H1 (cell line): ENCODE data around the gene PDE9A. TPM values are rescaled to one million over a fixed set of nuclear protein-coding genes. Genes with fewer than 3 reads are reported as not detected.

ENCODE experiments used
- CTCF ChIA-PET: fragments of 300-600 bp; sonication (Branson Sonifier 250); formaldehyde crosslinking; loops from one replicate; lab custom pipeline; 2021; ENCODE audit not compliant: partially characterized antibody; lab: Charles Lee
- POLR2A ChIA-PET: fragments of 300-600 bp; sonication (Branson Sonifier 250); formaldehyde crosslinking; loops from one replicate; lab custom pipeline; 2021; ENCODE audit warnings: inconsistent platforms; ENCODE audit not compliant: partially characterized antibody; lab: Charles Lee
- DNase-seq, 2 experiments: peaks; one replicate each; pipeline versions ENCODE4 v3.0.0 to v3.0.0-alpha.2; 2010 to 2022; ENCODE audit warnings: low spot score in 2 of 2, low read depth in 1 of 2, mixed read lengths in 1 of 2
- FAIRE-seq: peaks from 2 replicates; lab custom pipeline; 2011; peaks lifted over from hg19 to GRCh38; lab: Jason Lieb, UNC
- H2AFZ ChIP-seq: 2 replicates; pipeline ENCODE4 v1.8.1; 2012; ENCODE audit warnings: low read length, inconsistent platforms
- H2AK5ac ChIP-seq: 2 replicates; pipeline ENCODE4 v1.6.1; 2013; ENCODE audit warnings: low read depth, low read length
- H2BK120ac ChIP-seq: replicated peaks from 2 replicates; pipeline ENCODE3; 2013; ENCODE audit warnings: low read depth, low read length, inconsistent platforms
- H2BK12ac ChIP-seq: 2 replicates; pipeline ENCODE4 v1.6.1; 2013; ENCODE audit warnings: low read depth, low read length
- H2BK15ac ChIP-seq: 2 replicates; pipeline ENCODE4 v1.6.1; 2013; ENCODE audit warnings: low read length
- H2BK20ac ChIP-seq: 2 replicates; pipeline ENCODE4 v1.6.1; 2013; ENCODE audit warnings: low read length
- H2BK5ac ChIP-seq: 2 replicates; pipeline ENCODE4 v1.6.1; 2013; ENCODE audit warnings: low read depth, low read length
- H3K14ac ChIP-seq: 2 replicates; pipeline ENCODE4 v1.6.1; 2013; ENCODE audit warnings: inconsistent platforms; ENCODE audit not compliant: insufficient read length
- H3K18ac ChIP-seq: 2 replicates; pipeline ENCODE4 v1.6.1; 2013; ENCODE audit warnings: low read length; ENCODE audit errors: extremely low read depth
- H3K23ac ChIP-seq: 2 replicates; pipeline ENCODE4 v1.6.1; 2013; ENCODE audit warnings: inconsistent platforms; ENCODE audit not compliant: insufficient read length
- H3K23me2 ChIP-seq: 2 replicates; pipeline ENCODE4 v1.6.1; 2013; ENCODE audit warnings: low read depth, low read length
- H3K27ac ChIP-seq: 2 replicates; pipeline ENCODE4 v1.6.1; 2011; ENCODE audit warnings: low read depth, low read length, inconsistent platforms
- H3K27me3 ChIP-seq, 4 experiments: replicated peaks in 1 of 4; 1 replicate in 1 of 4; 2 replicates in 3 of 4; pipeline versions ENCODE4 v1.6.1 to v1.8.1; 2011 to 2013; ENCODE audit warnings: low read length in 3 of 4, mild to moderate bottlenecking in 3 of 4, inconsistent platforms in 2 of 4, mixed read lengths in 2 of 4, moderate library complexity in 1 of 4; ENCODE audit not compliant: control insufficient read depth in 3 of 4, insufficient read depth in 3 of 4; ENCODE audit errors: extremely low read depth in 1 of 4
- H3K36me3 ChIP-seq, 4 experiments: 2 replicates each; pipeline versions ENCODE4 v1.6.1 to v1.8.1; 2011 to 2013; ENCODE audit warnings: mild to moderate bottlenecking in 4 of 4, low read length in 3 of 4, moderate library complexity in 2 of 4, control low read depth in 1 of 4, inconsistent platforms in 1 of 4; ENCODE audit not compliant: insufficient read depth in 4 of 4, control insufficient read depth in 2 of 4
- H3K4ac ChIP-seq: replicated peaks from 2 replicates; pipeline ENCODE3; 2013; ENCODE audit warnings: low read length, low read depth, mixed read lengths, inconsistent platforms; ENCODE audit not compliant: insufficient read length
- H3K4me1 ChIP-seq, 4 experiments: replicated peaks in 1 of 4; 1 replicate in 1 of 4; 2 replicates in 3 of 4; pipeline versions ENCODE4 v1.6.1 to v1.8.1; 2011 to 2013; ENCODE audit warnings: low read length in 3 of 4, inconsistent platforms in 2 of 4, mixed read lengths in 1 of 4; ENCODE audit not compliant: insufficient read depth in 4 of 4, control insufficient read depth in 3 of 4
- H3K4me2 ChIP-seq, 2 experiments: 2 replicates each; pipeline versions ENCODE4 v1.6.1 to v1.8.1; 2011 to 2013; ENCODE audit warnings: low read depth in 2 of 2, low read length in 2 of 2, control low read depth in 1 of 2, inconsistent platforms in 1 of 2, mild to moderate bottlenecking in 1 of 2; ENCODE audit not compliant: insufficient read depth in 1 of 2
- H3K4me3 ChIP-seq, 4 experiments: fragments of 200-600, 300-600 bp in 1 of 4; sonication (generic), shearing (Covaris generic), sonication (Bioruptor Twin) in 1 of 4; 2 replicates each; pipeline versions ENCODE4 v1.5.1 to v1.8.1; 2011 to 2016; ENCODE audit warnings: low read length in 4 of 4, low read depth in 3 of 4, control low read depth in 2 of 4, inconsistent platforms in 2 of 4, mild to moderate bottlenecking in 2 of 4, mixed read lengths in 1 of 4, moderate library complexity in 1 of 4; ENCODE audit not compliant: insufficient read depth in 2 of 4; ENCODE audit errors: extremely low read depth in 1 of 4
- H3K56ac ChIP-seq: replicated peaks from 2 replicates; pipeline ENCODE3; 2013; ENCODE audit warnings: low read depth, mild to moderate bottlenecking, mixed read lengths, low read length, inconsistent platforms; ENCODE audit not compliant: insufficient read length
- H3K79me1 ChIP-seq: 2 replicates; pipeline ENCODE4 v1.6.1; 2013; ENCODE audit warnings: low read depth, low read length, control low read depth
- H3K79me2 ChIP-seq, 2 experiments: 2 replicates each; pipeline versions ENCODE4 v1.6.1 to v1.8.1; 2012 to 2013; ENCODE audit warnings: low read length in 2 of 2, mild to moderate bottlenecking in 2 of 2, inconsistent platforms in 1 of 2; ENCODE audit not compliant: insufficient read depth in 2 of 2, control insufficient read depth in 1 of 2
- H3K9ac ChIP-seq, 4 experiments: replicated peaks in 1 of 4; 1 replicate in 1 of 4; 2 replicates in 3 of 4; pipeline versions ENCODE4 v1.6.1 to v1.8.1; 2011 to 2013; ENCODE audit warnings: low read depth in 3 of 4, low read length in 3 of 4, control low read depth in 2 of 4, mild to moderate bottlenecking in 2 of 4, moderate library complexity in 2 of 4, inconsistent platforms in 1 of 4; ENCODE audit errors: extremely low read depth in 1 of 4
- H3K9me3 ChIP-seq, 2 experiments: 2 replicates each; pipeline versions ENCODE4 v1.6.1 to v1.8.1; 2012 to 2013; ENCODE audit warnings: mild to moderate bottlenecking in 2 of 2, moderate library complexity in 2 of 2, control low read depth in 1 of 2, inconsistent platforms in 1 of 2, low read depth in 1 of 2, low read length in 1 of 2, mixed read lengths in 1 of 2; ENCODE audit not compliant: insufficient read depth in 2 of 2
- H4K20me1 ChIP-seq, 2 experiments: replicated peaks in 1 of 2; 2 replicates each; pipeline versions ENCODE3 to v1.8.1; 2011 to 2013; ENCODE audit warnings: inconsistent platforms in 2 of 2, low read length in 2 of 2, mild to moderate bottlenecking in 1 of 2; ENCODE audit not compliant: insufficient read depth in 2 of 2, control insufficient read depth in 1 of 2
- H4K5ac ChIP-seq: 2 replicates; pipeline ENCODE4 v1.6.1; 2013; ENCODE audit warnings: low read length, low read depth, mixed read lengths, inconsistent platforms; ENCODE audit not compliant: insufficient read length
- H4K8ac ChIP-seq: 2 replicates; pipeline ENCODE4 v1.8.0; 2013; ENCODE audit warnings: mild to moderate bottlenecking, moderate library complexity, low read length, inconsistent platforms; ENCODE audit not compliant: insufficient read depth; ENCODE audit errors: extremely low read depth
- H4K91ac ChIP-seq: replicated peaks from 2 replicates; pipeline ENCODE3; 2013; ENCODE audit warnings: low read length, mixed read lengths, inconsistent platforms; ENCODE audit not compliant: insufficient read length
- BACH1 ChIP-seq: IDR thresholded peaks from 2 replicates; pipeline ENCODE4 v1.6.1; 2012; ENCODE audit warnings: low read length, improper control_type of control experiment
- BRCA1 ChIP-seq: IDR thresholded peaks from 2 replicates; pipeline ENCODE4 v1.6.1; 2012; ENCODE audit warnings: low read depth, low read length, improper control_type of control experiment
- CBX8 ChIP-seq: fragments of 300-800, 300-1000 bp; sonication (generic); IDR thresholded peaks from 2 replicates; pipeline ENCODE4 v1.7.1; 2016; ENCODE audit warnings: low read depth, low read length, borderline replicate concordance
- POLR2AphosphoS5 ChIP-seq: IDR thresholded peaks from 2 replicates; pipeline ENCODE4 v1.6.1; 2011; ENCODE audit warnings: low read depth, low read length
- RNF2 ChIP-seq: fragments of 200-900, 300-1000 bp; sonication (generic); IDR thresholded peaks from 2 replicates; pipeline ENCODE4 v1.7.1; 2016; ENCODE audit warnings: borderline replicate concordance, low read depth, mild to moderate bottlenecking, antibody characterized with exemption, low read length; ENCODE audit not compliant: poor library complexity, severe bottlenecking; ENCODE audit errors: missing control alignments
- SIRT6 ChIP-seq: IDR thresholded peaks from one replicate; pipeline ENCODE4 v1.7.1; 2012; ENCODE audit warnings: low read length, inconsistent platforms
- SIX5 ChIP-seq: IDR thresholded peaks from 2 replicates; pipeline ENCODE4 v1.6.1; 2011; ENCODE audit warnings: mild to moderate bottlenecking, low read depth, low read length
- TEAD4 ChIP-seq: IDR thresholded peaks from 2 replicates; pipeline ENCODE4 v1.6.1; 2012; ENCODE audit warnings: low read depth, low read length, inconsistent platforms, mixed read lengths
- WGBS, 2 experiments: shearing (Covaris generic) in 1 of 2; methylation state at CpG; one replicate each; pipeline versions ENCODE4 v1.1.6 to v1.1.7; 2013 to 2015; ENCODE audit warnings: low lambda C conversion rate in 2 of 2, mixed read lengths in 2 of 2, inconsistent platforms in 1 of 2, low coverage in 1 of 2, missing lambda C conversion rate in 1 of 2; ENCODE audit not compliant: insufficient replicate concordance in 2 of 2, insufficient coverage in 1 of 2, insufficient read length in 1 of 2; ENCODE audit errors: extremely low coverage in 1 of 2, missing lambda C conversion rate in 1 of 2; 5-methylcytosine and 5-hydroxymethylcytosine counted together
- polyA plus RNA-seq, 7 experiments: library from polyadenylated mRNA; depleted of rRNA in 3 of 7; stranded (reverse) in 5 of 7; unstranded in 2 of 7; fragments of >200 nt in 5 of 7; fragments of 200-250 nt in 2 of 7; gene quantifications; 1 replicate in 5 of 7; 2 replicates in 1 of 7; 4 replicates in 1 of 7; pipeline versions ENCODE4 v1.2.1 to v1.2.3, GENCODE V29; 2011 to 2013; ENCODE audit warnings: missing spikeins in 2 of 7, mixed read lengths in 2 of 7
- total RNA-seq: library from RNA; stranded (reverse); fragmentation: NEBNext Ultra II Directional; extraction: Animal tissue kit (Norgen Biotek cat#: 25700); gene quantifications from 2 replicates; pipeline ENCODE4 v1.2.1, GENCODE V29; 2021

PDE9A gene
- total and polyA plus RNA-seq, 2 of the 8 experiments (the other 6 are each of a cell fraction or from before 2014, with no cell fraction given) = 39.2 to 45.9 TPM

DNA sequence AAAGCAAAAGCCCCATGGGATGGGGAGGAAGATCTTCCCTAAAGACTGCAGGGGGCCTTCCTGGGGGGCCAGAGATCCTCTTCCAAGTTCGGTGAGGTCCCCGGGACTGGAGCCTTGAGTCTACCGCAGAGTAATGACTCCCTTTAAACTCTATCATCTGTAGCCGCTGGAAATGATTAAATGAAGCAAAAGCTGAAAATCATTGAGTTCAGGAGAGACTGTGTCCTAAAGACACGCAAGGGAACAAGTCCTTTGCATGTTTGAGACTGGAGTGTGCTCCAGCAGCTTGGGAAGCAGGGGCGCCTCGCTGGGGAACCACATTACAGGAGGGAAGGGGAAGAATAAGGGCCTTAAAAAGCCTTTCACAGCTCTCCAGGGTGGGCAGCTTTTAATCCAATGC, 155.8 kb downstream of the PDE9A start:
- Histone ChIP-seq H2BK120ac (no peak overlapping the region), H2BK20ac (no peak overlapping the region), H4K5ac (no peak overlapping the region), H3K9me3 (peaks cover under 1 to 1% of the 10 kb centered on the region in 2 experiments; a peak in 3 of 4 replicates), H2BK5ac (peak overlapping the region; percentile 78; the same call in 1 of the 2 replicates), H3K4me2 (no peak overlapping the region), H3K27ac (no peak overlapping the region), H3K23me2 (no peaks in the 10 kb centered on the region; the same call in 1 of the 2 replicates), H3K36me3 (no peaks in the 10 kb centered on the region), H3K4me1 (peaks cover 0 to 14% (median 4%) of the 10 kb centered on the region in 4 experiments; a peak in 5 of 7 replicates), H2BK12ac (0 out of 2 replicates have a peak overlapping the region, but pooled peaks have one; percentile 90), H4K91ac (no peak overlapping the region), H3K27me3 (no peaks in the 10 kb centered on the region), H3K79me2 (no peaks in the 10 kb centered on the region), H3K18ac (no peak overlapping the region), H4K8ac (no peak overlapping the region), H2AK5ac (no peak overlapping the region; the same call in 1 of the 2 replicates), H3K23ac (no peak overlapping the region), H3K79me1 (no peaks in the 10 kb centered on the region), H3K4me3 (no peak overlapping the region), H4K20me1 (peaks cover 0 to 3% of the 10 kb centered on the region in 2 experiments), H2AFZ (no peak overlapping the region), H3K9ac (no peak overlapping the region), H3K56ac (no peak overlapping the region), H3K14ac (no peak overlapping the region), H3K4ac (no peak overlapping the region), H2BK15ac (no peak overlapping the region)
- POLR2A ChIA-PET = interaction anchor here (0.6 to 2.3 kb wide), 3 partner anchors 11 to 28 kb away, joined by 4 to 8 read pairs (median 4); no protein-coding TSS in a partner anchor
- TF ChIP-seq CBX8 = no peak
- no peak for TF ChIP-seq SIRT6
- no peak for TF ChIP-seq BACH1
- TF ChIP-seq SIX5 = no peak
- TF ChIP-seq RNF2 = no peak
- TF ChIP-seq TEAD4 = no peak
- TF ChIP-seq POLR2AphosphoS5 = no peak
- TF ChIP-seq BRCA1 = no peak
- DNase-seq = no peak
- CTCF ChIA-PET = interaction anchor here (1.9 kb wide), 1 partner anchor 10 kb away, joined by 8 read pairs; no protein-coding TSS in a partner anchor
- 88% methylated on average over 7 of the region's 7 CpGs; no CpG with 5 or more reads in 1 of the 2 experiments for WGBS, 2 experiments
- FAIRE-seq = no peak
